Fibroblast of villous mesenchyme (primary cell): ENCODE results near the gene CHD5. TPM values are rescaled to one million over a fixed set of nuclear protein-coding genes. Genes with fewer than 3 reads are reported as not detected.

Experiments used
- DNase-seq: peaks from one replicate; pipeline ENCODE4 v3.0.0-alpha.2; 2010; ENCODE audit warnings: low read depth
- H3K4me3 ChIP-seq: 2 replicates; pipeline ENCODE4 v1.5.1; 2011; ENCODE audit warnings: low read depth, mild to moderate bottlenecking, low read length
- total RNA-seq: library from RNA; depleted of rRNA; stranded (reverse); fragments of >200 nt; gene quantifications from 2 replicates; pipeline ENCODE4 v1.2.3, GENCODE V29; 2012
- TF ChIP-seq, protein P1 (sequence below): IDR thresholded peaks from 2 replicates; pipeline ENCODE4 v1.5.1; 2012; ENCODE audit warnings: low read depth, mild to moderate bottlenecking, low read length; ENCODE audit not compliant: insufficient read depth

Gene CHD5
- total RNA-seq, 1 donor, result under 0.01 TPM

DNA sequence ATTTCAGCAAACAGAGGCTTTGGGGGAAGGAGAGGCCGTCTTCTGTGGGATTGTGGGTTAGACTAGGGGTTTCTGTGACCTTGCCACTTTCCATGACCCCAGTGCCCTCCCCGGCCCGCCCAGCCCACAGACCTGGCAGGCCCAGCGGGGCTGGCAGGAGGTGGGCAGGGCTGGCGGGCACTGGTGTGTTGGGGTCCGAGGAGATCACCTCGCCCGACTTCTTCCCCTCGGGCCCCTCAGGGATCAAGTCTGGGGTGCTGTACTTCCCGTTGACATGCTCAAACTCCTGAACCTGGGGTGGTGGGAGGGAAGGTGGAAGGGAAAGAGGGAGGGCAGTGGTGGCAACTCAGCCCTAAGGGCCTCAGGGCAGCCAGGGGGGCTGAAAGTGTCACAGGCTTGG is 56.3 kb downstream of the CHD5 start:
- H3K4me3 ChIP-seq, result no peak overlapping the region
- DNase-seq, result no peak
- TF ChIP-seq, protein P1, sequence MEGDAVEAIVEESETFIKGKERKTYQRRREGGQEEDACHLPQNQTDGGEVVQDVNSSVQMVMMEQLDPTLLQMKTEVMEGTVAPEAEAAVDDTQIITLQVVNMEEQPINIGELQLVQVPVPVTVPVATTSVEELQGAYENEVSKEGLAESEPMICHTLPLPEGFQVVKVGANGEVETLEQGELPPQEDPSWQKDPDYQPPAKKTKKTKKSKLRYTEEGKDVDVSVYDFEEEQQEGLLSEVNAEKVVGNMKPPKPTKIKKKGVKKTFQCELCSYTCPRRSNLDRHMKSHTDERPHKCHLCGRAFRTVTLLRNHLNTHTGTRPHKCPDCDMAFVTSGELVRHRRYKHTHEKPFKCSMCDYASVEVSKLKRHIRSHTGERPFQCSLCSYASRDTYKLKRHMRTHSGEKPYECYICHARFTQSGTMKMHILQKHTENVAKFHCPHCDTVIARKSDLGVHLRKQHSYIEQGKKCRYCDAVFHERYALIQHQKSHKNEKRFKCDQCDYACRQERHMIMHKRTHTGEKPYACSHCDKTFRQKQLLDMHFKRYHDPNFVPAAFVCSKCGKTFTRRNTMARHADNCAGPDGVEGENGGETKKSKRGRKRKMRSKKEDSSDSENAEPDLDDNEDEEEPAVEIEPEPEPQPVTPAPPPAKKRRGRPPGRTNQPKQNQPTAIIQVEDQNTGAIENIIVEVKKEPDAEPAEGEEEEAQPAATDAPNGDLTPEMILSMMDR, result no peak

DNA sequence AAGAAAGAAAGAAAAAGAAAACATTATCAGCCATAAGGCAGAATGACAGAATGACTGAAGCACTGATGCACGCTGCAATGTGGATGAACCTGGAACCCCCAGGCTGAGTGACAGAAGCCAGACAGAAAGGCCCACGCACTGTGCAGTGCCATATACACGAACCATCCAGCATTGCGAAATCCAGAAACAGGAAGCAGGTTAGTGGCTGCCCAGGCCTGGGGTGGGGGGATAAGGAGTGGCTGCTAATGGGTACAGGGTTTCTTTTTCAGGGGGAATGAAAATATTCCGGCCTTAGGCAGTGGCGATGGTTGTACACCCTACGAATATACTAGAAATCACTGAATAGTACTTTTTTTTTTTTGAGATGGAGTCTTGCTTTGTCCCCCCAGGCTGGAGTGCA is 57.0 kb downstream of the CHD5 start:
- no peak for DNase-seq
- no peak overlapping the region for H3K4me3 ChIP-seq
- TF ChIP-seq, protein P1, result no peak

DNA sequence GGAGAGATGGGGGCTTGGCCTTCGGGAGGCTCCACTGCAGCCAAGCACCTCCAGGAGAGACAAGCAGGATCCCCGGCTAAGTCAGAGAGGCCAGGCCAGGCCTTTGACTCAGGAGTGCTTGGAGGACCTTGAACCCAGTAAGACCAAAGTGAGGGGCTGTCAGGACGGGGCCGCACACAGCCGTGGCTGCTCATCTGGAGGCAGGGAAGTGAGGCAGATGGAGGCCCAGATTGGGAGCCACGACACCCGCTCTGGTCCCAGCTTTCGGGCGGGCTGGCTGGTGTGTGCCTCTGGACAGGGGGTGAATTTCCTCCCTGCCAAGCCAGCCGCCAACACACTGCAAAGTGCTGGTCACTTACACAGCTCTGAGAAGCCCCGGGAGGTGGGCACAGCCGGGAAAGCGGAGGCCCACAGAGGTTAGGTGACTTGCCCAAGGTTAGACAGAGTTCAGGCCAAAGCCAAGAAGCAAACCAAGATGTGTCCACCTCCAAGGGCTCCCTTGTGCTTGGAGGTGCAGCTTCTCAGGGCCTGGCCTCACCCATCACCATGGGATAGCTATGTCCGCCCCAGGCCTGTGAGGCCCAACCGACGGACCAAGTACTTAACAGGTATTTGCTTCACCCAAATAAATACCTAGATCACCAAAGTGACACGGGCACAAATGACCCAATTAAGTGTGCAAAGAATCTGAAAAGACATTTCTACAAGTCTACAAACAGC is 58.3 kb downstream of the CHD5 start:
- TF ChIP-seq, protein P1, result no peak
- H3K4me3 ChIP-seq, result no peak overlapping the region
- no peak for DNase-seq

DNA sequence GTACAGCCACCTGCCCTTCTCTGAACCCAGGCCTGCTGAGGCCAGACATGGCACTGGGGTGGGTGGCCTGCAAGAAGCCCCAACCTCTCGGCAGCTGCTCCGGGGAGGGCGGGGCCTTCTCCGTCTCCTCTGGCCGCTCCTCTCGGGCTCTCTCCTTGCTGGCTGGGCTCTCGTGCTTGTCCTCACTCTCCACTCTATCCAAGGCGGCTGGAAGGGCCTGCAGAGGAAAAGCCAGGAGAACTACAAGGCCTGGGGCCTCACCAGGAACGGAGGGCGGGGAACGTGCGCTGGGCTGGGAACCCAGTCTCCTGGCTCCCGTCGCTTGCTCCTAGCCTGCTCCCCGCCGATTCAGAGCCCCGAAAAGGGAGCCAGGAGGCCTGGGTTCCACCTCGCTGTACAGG is 59.1 kb downstream of the CHD5 start:
- TF ChIP-seq, protein P1, result no peak
- no peak for DNase-seq
- H3K4me3 ChIP-seq, result no peak overlapping the region

DNA sequence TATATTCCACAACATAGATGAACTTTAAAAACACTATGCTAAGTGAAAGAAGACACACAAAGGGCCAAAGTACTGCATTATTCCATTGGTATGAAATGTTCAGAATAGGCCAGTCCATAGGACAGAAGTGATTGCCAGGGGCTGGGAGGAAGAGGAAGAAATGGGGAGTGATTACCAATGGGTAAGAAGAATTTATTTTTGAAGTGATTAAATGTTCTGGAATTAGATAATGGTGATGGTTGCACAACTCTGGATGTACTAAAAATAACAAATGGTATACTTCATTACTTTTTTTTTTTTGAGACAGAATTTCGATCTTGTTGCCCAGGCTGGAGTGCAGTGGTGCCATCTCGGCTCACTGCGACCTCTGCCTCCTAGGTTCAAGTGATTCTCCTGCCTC is 61.7 kb downstream of the CHD5 start:
- peak; percentile 34 for DNase-seq
- TF ChIP-seq, protein P1, result no peak

DNA sequence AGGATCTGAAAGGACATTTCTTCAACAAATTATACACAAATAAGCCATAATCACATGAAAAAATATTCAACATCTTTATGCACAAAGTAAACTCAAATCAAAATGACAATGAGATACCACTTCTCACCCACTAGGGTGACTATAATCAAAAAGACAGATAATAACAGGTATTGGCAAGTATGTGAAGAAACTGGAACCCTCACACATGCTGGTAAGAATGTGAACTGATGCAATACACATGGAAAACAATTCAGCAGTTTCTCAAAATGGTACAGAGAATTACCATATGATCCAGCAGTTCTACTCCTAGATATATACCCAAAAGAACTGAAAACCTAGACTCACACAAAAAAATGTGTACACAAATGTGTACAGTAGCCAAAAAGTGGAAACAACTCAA is 62.5 kb downstream of the CHD5 start:
- TF ChIP-seq, protein P1, result no peak
- DNase-seq, result no peak
- H3K4me3 ChIP-seq, result no peak overlapping the region

More for the DNA sequence above, 61.7 kb downstream of the CHD5 start:
- H3K4me3 ChIP-seq, result no peak overlapping the region

DNA sequence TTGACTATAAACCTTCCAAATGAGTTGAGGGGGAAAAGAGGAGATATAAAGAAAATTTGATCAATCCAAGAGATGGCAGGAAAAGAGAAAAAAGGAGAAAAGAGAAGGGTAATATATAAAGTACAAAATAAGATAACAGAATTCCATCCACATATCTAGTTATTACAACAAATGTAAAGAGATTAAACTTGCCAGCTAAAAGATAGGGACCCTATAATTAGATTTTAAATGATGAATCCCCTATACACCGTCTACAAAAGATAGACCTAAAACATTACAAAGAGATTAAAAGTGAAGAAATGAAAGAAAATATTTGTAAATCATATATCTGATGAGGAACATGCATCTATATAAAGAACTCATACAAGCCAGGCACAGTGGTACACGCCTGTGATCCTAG is 63.1 kb downstream of the CHD5 start:
- no peak for DNase-seq
- TF ChIP-seq, protein P1, result no peak
- no peak overlapping the region for H3K4me3 ChIP-seq
